Tibial nerve (tissue), 4 donors: ENCODE data around the gene ERAP2. TPM values are rescaled to one million over a fixed set of nuclear protein-coding genes. Genes with fewer than 3 reads are reported as not detected.

ENCODE experiments used
- DNase-seq, 2 donors: peaks; one replicate each; pipeline ENCODE4 v3.0.0-alpha.2; 2019; ENCODE audit warnings: low spot score in 2 of 2
- H3K27ac ChIP-seq, 4 donors: fragments of 200-600 bp; sonication (generic) in 3 of 4; one replicate each; pipeline ENCODE4 v1.5.1; 2017 to 2019; ENCODE audit warnings: mild to moderate bottlenecking in 1 of 4
- H3K27me3 ChIP-seq, 2 donors: fragments of 200-600 bp; sonication (generic) in 1 of 2; one replicate each; pipeline versions ENCODE4 v1.5.1 to v1.6.0; 2017 to 2019
- H3K36me3 ChIP-seq, 3 donors: fragments of 200-600 bp; sonication (generic); one replicate each; pipeline ENCODE4 v1.5.1; 2018 to 2019
- H3K4me1 ChIP-seq, 4 donors: fragments of 200-600 bp; sonication (generic) in 3 of 4; one replicate each; pipeline ENCODE4 v1.5.1; 2017 to 2019
- H3K4me3 ChIP-seq, 4 donors: fragments of 200-600 bp; sonication (generic) in 3 of 4; one replicate each; pipeline ENCODE4 v1.5.1; 2017 to 2019; ENCODE audit warnings: mild to moderate bottlenecking in 1 of 4, moderate library complexity in 1 of 4
- H3K9me3 ChIP-seq, 4 donors: fragments of 200-600 bp; sonication (generic) in 3 of 4; one replicate each; pipeline ENCODE4 v1.5.1; 2017 to 2019
- CTCF ChIP-seq, 5 experiments: fragments of 200-600 bp in 3 of 5; fragments of 450-650 bp in 2 of 5; sonication (generic) in 3 of 5; IDR thresholded peaks; one replicate each; pipeline ENCODE4 v1.5.1; 2016 to 2019; ENCODE audit warnings: antibody characterized with exemption in 5 of 5, mild to moderate bottlenecking in 3 of 5, moderate library complexity in 2 of 5
- EP300 ChIP-seq, 2 donors: sonication (generic); formaldehyde crosslinking; IDR thresholded peaks; one replicate each; pipeline ENCODE4 v1.6.1; 2017; ENCODE audit warnings: antibody characterized with exemption in 2 of 2, mild to moderate bottlenecking in 1 of 2
- POLR2A ChIP-seq, 2 donors: fragments of 450-650 bp; IDR thresholded peaks; one replicate each; pipeline ENCODE4 v1.6.1; 2017; ENCODE audit warnings: antibody characterized with exemption in 2 of 2, mild to moderate bottlenecking in 2 of 2, moderate library complexity in 2 of 2
- WGBS, 2 donors: methylation state at CpG; one replicate each; pipeline ENCODE4 v1.1.5; 2018; 5-methylcytosine and 5-hydroxymethylcytosine counted together
- total RNA-seq, 4 donors: library from RNA; depleted of rRNA; stranded (reverse); fragments of >200 nt; gene quantifications; one replicate each; pipeline ENCODE4 v1.1.0, GENCODE V29; 2016

The ERAP2 gene
- total RNA-seq, 4 donors from 2014 or later, result 9.9 to 18.6 (median 12.2) TPM

- no peaks in the 10 kb centered on the region for H3K27me3 ChIP-seq
- no peaks in the 10 kb centered on the region for H3K36me3 ChIP-seq
- no peak for TF ChIP-seq EP300 (IDR thresholded peaks at IDR 0.05)
- no peak for TF ChIP-seq CTCF (IDR thresholded peaks at IDR 0.05)
- no peak for TF ChIP-seq POLR2A (IDR thresholded peaks at IDR 0.05)
- no peaks in the 10 kb centered on the region for H3K9me3 ChIP-seq
- no peak overlapping the region for H3K4me3 ChIP-seq
- no peak overlapping the region for H3K27ac ChIP-seq
- no peak for DNase-seq
- peaks cover 0 to 28% (median 8%) of the 10 kb centered on the region in 4 donors for H3K4me1 ChIP-seq
- WGBS, 2 donors, result 75 to 85% methylated on average over 4 of the region's 4 CpGs
Observed at GRCh38 chr5:96957254-96958049, 81.2 kb downstream of the ERAP2 start.

- no peaks in the 10 kb centered on the region for H3K27me3 ChIP-seq
- 95 to 97% methylated on average over 5 of the region's 5 CpGs for WGBS, 2 donors
Observed at GRCh38 chr5:96958977-96959376, 82.7 kb downstream of the ERAP2 start.

GRCh38 chr5:96961053-96961452 is 84.8 kb downstream of the ERAP2 start:
- H3K4me3 ChIP-seq, result no peak overlapping the region
- H3K27ac ChIP-seq, result peak overlapping the region in 1 of 4 donors; percentile 63
- H3K9me3 ChIP-seq, result no peaks in the 10 kb centered on the region
- no peak for DNase-seq
- no peaks in the 10 kb centered on the region for H3K36me3 ChIP-seq
- no peaks in the 10 kb centered on the region for H3K27me3 ChIP-seq
- H3K4me1 ChIP-seq, result peaks cover 0 to 34% (median 14%) of the 10 kb centered on the region in 4 donors
- 78 to 81% methylated on average over 1 of the region's 1 CpG for WGBS, 2 donors
- TF ChIP-seq EP300 (IDR thresholded peaks at IDR 0.05) (no peak), CTCF (IDR thresholded peaks at IDR 0.05) (no peak), POLR2A (IDR thresholded peaks at IDR 0.05) (no peak)

More at GRCh38 chr5:96958977-96959376, 82.7 kb downstream of the ERAP2 start:
- peaks cover 0 to 34% (median 16%) of the 10 kb centered on the region in 4 donors for H3K4me1 ChIP-seq
- no peaks in the 10 kb centered on the region for H3K36me3 ChIP-seq
- TF ChIP-seq EP300 (IDR thresholded peaks at IDR 0.05) (no peak), CTCF (IDR thresholded peaks at IDR 0.05) (no peak), POLR2A (IDR thresholded peaks at IDR 0.05) (no peak)
- DNase-seq, result no peak
- no peak overlapping the region for H3K4me3 ChIP-seq
- no peaks in the 10 kb centered on the region for H3K9me3 ChIP-seq
- no peak overlapping the region for H3K27ac ChIP-seq

- Histone ChIP-seq H3K27me3 (no peaks in the 10 kb centered on the region), H3K4me1 (peaks cover 0 to 36% (median 14%) of the 10 kb centered on the region in 4 donors), H3K27ac (peak overlapping the region in 3 of 4 donors; percentile 13 to 63 (median 49)), H3K9me3 (no peaks in the 10 kb centered on the region), H3K4me3 (no peak overlapping the region), H3K36me3 (no peaks in the 10 kb centered on the region)
- DNase-seq, result no peak
- TF ChIP-seq EP300 (IDR thresholded peaks at IDR 0.05) (no peak), POLR2A (IDR thresholded peaks at IDR 0.05) (no peak), CTCF (IDR thresholded peaks at IDR 0.05) (no peak)
- 77 to 84% methylated on average over 4 of the region's 4 CpGs for WGBS, 2 donors
Observed at GRCh38 chr5:96962540-96962991, 86.3 kb downstream of the ERAP2 start.

GRCh38 chr5:96963267-96963666 is 87.0 kb downstream of the ERAP2 start:
- H3K27ac ChIP-seq, result peak overlapping the region in 3 of 4 donors; percentile 13 to 63 (median 49)
- no peaks in the 10 kb centered on the region for H3K36me3 ChIP-seq

More at GRCh38 chr5:96963267-96963666, 87.0 kb downstream of the ERAP2 start:
- TF ChIP-seq CTCF (IDR thresholded peaks at IDR 0.05), result no peak
- no peak for TF ChIP-seq EP300 (IDR thresholded peaks at IDR 0.05)
- TF ChIP-seq POLR2A (IDR thresholded peaks at IDR 0.05), result no peak
- H3K4me1 ChIP-seq, result peaks cover 0 to 43% (median 20%) of the 10 kb centered on the region in 4 donors
- H3K27me3 ChIP-seq, result no peaks in the 10 kb centered on the region
- DNase-seq, result peak; percentile 22 to 43
- no peak overlapping the region for H3K4me3 ChIP-seq
- 29 to 31% methylated on average over 3 of the region's 3 CpGs for WGBS, 2 donors
- no peaks in the 10 kb centered on the region for H3K9me3 ChIP-seq
